H1 (cell line): ENCODE data around the gene PYCARD.

Experiments
- ATF2 ChIP-seq: IDR thresholded peaks from 2 replicates; pipeline ENCODE4 v1.6.1; 2012; ENCODE audit warnings: low read length, inconsistent platforms
- ATF3 ChIP-seq: IDR thresholded peaks from 2 replicates; pipeline ENCODE4 v1.6.1; 2011; ENCODE audit warnings: low read depth, mild to moderate bottlenecking, low read length; ENCODE audit not compliant: insufficient read depth
- BRCA1 ChIP-seq: IDR thresholded peaks from 2 replicates; pipeline ENCODE4 v1.6.1; 2012; ENCODE audit warnings: low read depth, low read length, improper control_type of control experiment
- CTCF ChIP-seq, 3 experiments: IDR thresholded peaks; 1 replicate in 2 of 3; 2 replicates in 1 of 3; pipeline versions ENCODE4 v1.5.1 to v1.6.1; 2011; ENCODE audit warnings: low read length in 3 of 3, mild to moderate bottlenecking in 3 of 3, inconsistent platforms in 2 of 3, low read depth in 1 of 3, moderate library complexity in 1 of 3; ENCODE audit not compliant: insufficient read depth in 1 of 3; ENCODE audit errors: control extremely low read depth in 1 of 3
- KDM1A ChIP-seq: fragments of 200-600, 300-600 bp; sonication (generic); IDR thresholded peaks from 2 replicates; pipeline ENCODE4 v1.7.1; 2016; ENCODE audit warnings: mild to moderate bottlenecking, low read length, borderline replicate concordance
- MAFK ChIP-seq: IDR thresholded peaks from 2 replicates; pipeline ENCODE4 v1.6.1; 2012; ENCODE audit warnings: low read depth, mild to moderate bottlenecking, improper control_type of control experiment, low read length
- NANOG ChIP-seq: IDR thresholded peaks from 2 replicates; pipeline ENCODE4 v1.6.1; 2011; ENCODE audit warnings: low read length, low read depth, mild to moderate bottlenecking, inconsistent platforms; ENCODE audit not compliant: insufficient read depth, poor library complexity, severe bottlenecking
- NRF1 ChIP-seq: IDR thresholded peaks from 2 replicates; pipeline ENCODE4 v1.6.1; 2011; ENCODE audit warnings: mild to moderate bottlenecking, low read depth, low read length, improper control_type of control experiment
- POLR2AphosphoS5 ChIP-seq: IDR thresholded peaks from 2 replicates; pipeline ENCODE4 v1.6.1; 2011; ENCODE audit warnings: low read depth, low read length
- SRF ChIP-seq: IDR thresholded peaks from 2 replicates; pipeline ENCODE4 v1.6.1; 2011; ENCODE audit warnings: mild to moderate bottlenecking, low read depth, low read length, moderate library complexity
- TEAD4 ChIP-seq: IDR thresholded peaks from 2 replicates; pipeline ENCODE4 v1.6.1; 2012; ENCODE audit warnings: low read depth, low read length, inconsistent platforms, mixed read lengths

GRCh38 chr16:31190818-31191444 is 11.6 kb downstream of the PYCARD start:
- TF ChIP-seq ATF3, result no peak
- no peak for TF ChIP-seq CTCF (IDR thresholded peaks at IDR 0.05; ENCODE audit: control extremely low read depth in 1 of 3, insufficient read depth in 1 of 3, low read depth in 1 of 3, low read length in 3 of 3)
- TF ChIP-seq TEAD4, result no peak
- TF ChIP-seq SRF, result no peak
- TF ChIP-seq POLR2AphosphoS5, result 0 out of 2 replicates have a peak, but pooled peaks have one; percentile 25
- no peak for TF ChIP-seq NANOG
- no peak for TF ChIP-seq NRF1
- no peak for TF ChIP-seq MAFK
- no peak for TF ChIP-seq ATF2
- TF ChIP-seq KDM1A, result no peak
- TF ChIP-seq BRCA1, result no peak
